Aorta (tissue), 5 donors: ENCODE results near the gene SGCA. TPM values are rescaled to one million over a fixed set of nuclear protein-coding genes. Genes with fewer than 3 reads are reported as not detected.

ENCODE experiments used
- ATAC-seq: fragments of 200-7000 bp; cut with Tn5 transposase; one replicate; pipeline ENCODE4 v1.9.1; 2022; ENCODE audit warnings: moderate library complexity; ENCODE audit not compliant: low FRiP score
- DNase-seq, 2 donors: peaks; one replicate each; pipeline ENCODE4 v3.0.0-alpha.2; 2020
- H3K27ac ChIP-seq, 2 donors: one replicate each; pipeline ENCODE4 v1.5.1; 2013; ENCODE audit warnings: low read length in 2 of 2, mild to moderate bottlenecking in 2 of 2, moderate library complexity in 2 of 2, control low read depth in 1 of 2, inconsistent platforms in 1 of 2, low read depth in 1 of 2
- H3K27me3 ChIP-seq, 2 donors: one replicate each; pipeline ENCODE4 v1.6.1; 2013; ENCODE audit warnings: control low read depth in 1 of 2, low read length in 1 of 2, mild to moderate bottlenecking in 1 of 2, moderate library complexity in 1 of 2; ENCODE audit not compliant: insufficient read depth in 2 of 2, control insufficient read depth in 1 of 2
- H3K36me3 ChIP-seq, 2 donors: one replicate each; pipeline ENCODE4 v1.6.1; 2013; ENCODE audit warnings: control low read depth in 1 of 2, low read length in 1 of 2, mild to moderate bottlenecking in 1 of 2; ENCODE audit not compliant: insufficient read depth in 2 of 2, control insufficient read depth in 1 of 2
- H3K4me1 ChIP-seq, 2 donors: one replicate each; pipeline ENCODE4 v1.6.1; 2013; ENCODE audit warnings: low read length in 2 of 2, control low read depth in 1 of 2, mild to moderate bottlenecking in 1 of 2, moderate library complexity in 1 of 2; ENCODE audit not compliant: insufficient read depth in 2 of 2, control insufficient read depth in 1 of 2
- H3K4me3 ChIP-seq, 2 donors: one replicate each; pipeline ENCODE4 v1.5.1; 2013; ENCODE audit warnings: low read length in 2 of 2, control low read depth in 1 of 2, mild to moderate bottlenecking in 1 of 2
- H3K9me3 ChIP-seq: one replicate; pipeline ENCODE4 v1.6.1; 2013; ENCODE audit warnings: mild to moderate bottlenecking, low read length; ENCODE audit not compliant: control insufficient read depth
- WGBS, 2 donors: extraction: QIAGEN DNeasy Blood & Tissue Kit; methylation state at CpG; one replicate each; pipeline ENCODE4 v1.1.7; 2013; 5-methylcytosine and 5-hydroxymethylcytosine counted together
- intact Hi-C, 2 donors: fragments of 100-400 bp; cut with DNase I; formaldehyde crosslinking; loops; one replicate each; pipeline versions ENCODE4 v1.14.2 to v1.15.0; 2022
- polyA plus RNA-seq, 2 donors: library from polyadenylated mRNA; stranded (reverse); fragments of 200-250 nt; gene quantifications; one replicate each; pipeline ENCODE4 v1.2.3, GENCODE V29; 2013
- total RNA-seq, 2 donors: library from RNA; stranded (reverse); fragmentation: NEBNext Ultra II Directional; extraction: Animal tissue kit (Norgen Biotek cat#: 25700); gene quantifications; one replicate each; pipeline ENCODE4 v1.2.1, GENCODE V29; 2021
- donor health status: healthy with polysubstance abuse.
- donor health status: Bipolar disorder and iron deficiency.
- donor health status: DM: no; HTN: no; CAD: no.
- donor health status: DM: no; HTN: no; CAD: no.
- donor health status: DM: yes; HTN: yes; CAD: no.

SGCA gene
- total and polyA plus RNA-seq, 4 donors, result 86.4 to 198 (median 92.2) TPM

DNA sequence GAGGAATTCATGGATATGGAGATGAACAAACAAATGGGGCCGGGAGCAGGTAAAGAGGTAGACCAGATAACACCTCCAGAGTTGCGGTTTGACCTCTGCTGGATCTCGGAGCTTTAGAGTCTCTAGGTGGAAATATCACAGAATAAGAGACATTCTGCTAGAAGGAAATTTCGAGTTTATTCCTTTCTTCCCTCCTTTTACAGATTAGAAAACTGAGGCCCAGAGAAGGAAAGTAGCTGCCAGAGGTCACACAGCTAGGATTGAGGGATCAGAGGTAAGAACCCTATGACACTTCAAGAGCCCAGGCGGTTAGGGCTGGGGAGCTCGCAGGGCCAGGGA lies 43.3 kb downstream of the SGCA start:
- Histone ChIP-seq H3K4me3 (no peak overlapping the region), H3K4me1 (peaks cover 3 to 5% of the 10 kb centered on the region in 2 donors), H3K36me3 (no peaks in the 10 kb centered on the region), H3K27me3 (no peaks in the 10 kb centered on the region), H3K9me3 (no peaks in the 10 kb centered on the region), H3K27ac (peak overlapping the region in 1 of 2 donors; percentile 75)
- intact Hi-C loops, result no loop called here
- ATAC-seq (no peak), DNase-seq (peak in 1 of 2 donors; percentile 9)
- 81 to 86% methylated on average over 6 of the region's 6 CpGs for WGBS, 2 donors

DNA sequence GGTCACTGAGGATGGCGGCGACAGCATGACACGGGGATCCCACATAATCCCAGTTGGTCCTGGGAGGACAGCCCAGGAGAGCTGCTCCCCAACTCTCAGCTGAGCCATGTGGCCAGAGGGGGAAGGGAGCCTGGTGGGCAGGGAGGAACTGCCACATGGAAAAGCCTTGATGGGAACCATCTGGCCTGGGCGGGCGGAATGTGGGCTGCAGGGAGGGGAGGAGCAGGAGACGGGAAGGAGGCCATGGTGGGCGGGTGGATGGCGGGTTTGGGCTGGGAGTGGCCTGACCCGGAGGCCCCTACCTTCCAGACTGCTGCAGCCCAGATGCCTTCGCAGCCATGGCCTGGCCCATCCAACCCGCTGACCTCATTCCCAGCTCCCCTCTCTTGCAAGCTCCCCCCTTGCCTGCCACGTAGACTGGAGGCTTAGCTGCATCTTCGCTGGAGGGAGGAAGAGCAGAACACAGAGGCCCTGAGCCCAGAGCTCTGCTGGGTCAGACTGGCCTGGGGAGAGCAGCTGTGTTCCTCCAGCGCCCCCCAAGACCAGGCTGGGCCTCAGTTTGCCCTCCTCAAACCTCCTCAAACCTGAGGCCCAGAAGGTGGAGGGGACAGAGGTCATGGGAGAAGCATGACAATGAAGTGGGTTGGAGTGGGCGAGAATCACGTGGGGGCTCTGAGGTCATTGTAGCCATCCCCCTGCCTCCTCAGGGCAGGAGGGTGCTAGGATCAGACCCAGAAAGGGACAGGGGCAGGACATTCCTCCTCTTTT lies 43.9 kb downstream of the SGCA start:
- DNase-seq (peak; percentile 96), ATAC-seq (peak; percentile 91)
- Histone ChIP-seq H3K4me1 (peaks cover 3 to 5% of the 10 kb centered on the region in 2 donors), H3K27me3 (no peaks in the 10 kb centered on the region), H3K36me3 (no peaks in the 10 kb centered on the region), H3K4me3 (no peak overlapping the region), H3K9me3 (no peaks in the 10 kb centered on the region), H3K27ac (peak overlapping the region; percentile 83 to 98)
- 12 to 14% methylated on average over 15 to 16 of the region's 16 CpGs for WGBS, 2 donors
- intact Hi-C loops, result no loop called here

DNA sequence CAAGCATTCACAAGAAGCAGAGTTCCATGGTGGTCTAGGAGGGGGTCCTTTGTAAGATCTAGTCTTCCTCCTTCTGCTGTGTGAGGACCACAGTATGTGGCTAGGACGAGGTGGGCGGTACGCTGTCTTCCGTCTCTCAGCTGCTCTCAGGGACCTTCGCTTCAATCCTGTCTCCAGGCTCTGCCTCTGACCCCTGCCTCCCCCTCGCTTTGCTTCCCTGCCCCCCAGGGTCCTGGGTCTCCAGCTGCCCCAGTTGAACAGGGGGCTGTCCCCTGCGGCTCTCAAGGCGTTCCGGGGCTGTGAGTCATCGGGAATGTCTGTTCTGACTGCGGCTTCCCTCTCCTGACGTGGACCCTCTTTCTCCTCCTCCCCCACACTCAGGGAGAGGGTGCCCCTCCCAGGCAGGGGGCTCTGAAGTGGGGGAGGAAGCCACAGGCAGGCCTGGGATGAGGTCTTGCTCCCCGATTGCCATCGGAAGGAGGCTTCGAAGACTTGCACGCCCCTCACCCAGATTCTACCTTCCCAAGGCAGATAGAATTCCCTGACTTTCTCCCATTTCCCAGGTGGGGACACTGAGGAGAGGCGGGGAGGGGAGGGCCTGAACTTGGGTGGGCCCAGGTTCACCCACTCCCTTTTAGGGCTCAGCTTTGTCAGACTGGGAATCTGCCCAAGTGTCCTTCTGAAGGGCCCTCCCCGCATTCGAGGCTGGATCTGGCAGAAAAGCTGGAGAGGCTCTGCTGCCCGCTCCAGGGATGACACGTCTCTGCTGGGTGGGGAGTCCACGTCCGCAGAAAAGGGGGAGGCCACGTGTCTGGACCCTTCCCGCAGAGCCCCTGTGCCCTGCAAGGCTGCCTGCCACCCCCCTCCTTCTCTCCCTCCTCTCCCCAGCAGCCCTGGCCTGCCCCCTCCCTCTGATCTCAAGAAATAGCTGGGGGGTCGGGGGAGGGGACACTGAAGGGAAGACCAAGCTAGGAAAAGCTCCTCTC lies 44.7 kb downstream of the SGCA start:
- WGBS, 2 donors, result 7 to 10% methylated on average over 25 to 26 of the region's 26 CpGs
- Histone ChIP-seq H3K4me1 (peaks cover 3 to 5% of the 10 kb centered on the region in 2 donors), H3K27me3 (no peaks in the 10 kb centered on the region), H3K9me3 (no peaks in the 10 kb centered on the region), H3K4me3 (no peak overlapping the region), H3K36me3 (no peaks in the 10 kb centered on the region), H3K27ac (peak overlapping the region; percentile 83 to 98)
- peak; percentile 84 for ATAC-seq
- peak; percentile 93 to 95 for DNase-seq
- intact Hi-C loops, result no loop called here

DNA sequence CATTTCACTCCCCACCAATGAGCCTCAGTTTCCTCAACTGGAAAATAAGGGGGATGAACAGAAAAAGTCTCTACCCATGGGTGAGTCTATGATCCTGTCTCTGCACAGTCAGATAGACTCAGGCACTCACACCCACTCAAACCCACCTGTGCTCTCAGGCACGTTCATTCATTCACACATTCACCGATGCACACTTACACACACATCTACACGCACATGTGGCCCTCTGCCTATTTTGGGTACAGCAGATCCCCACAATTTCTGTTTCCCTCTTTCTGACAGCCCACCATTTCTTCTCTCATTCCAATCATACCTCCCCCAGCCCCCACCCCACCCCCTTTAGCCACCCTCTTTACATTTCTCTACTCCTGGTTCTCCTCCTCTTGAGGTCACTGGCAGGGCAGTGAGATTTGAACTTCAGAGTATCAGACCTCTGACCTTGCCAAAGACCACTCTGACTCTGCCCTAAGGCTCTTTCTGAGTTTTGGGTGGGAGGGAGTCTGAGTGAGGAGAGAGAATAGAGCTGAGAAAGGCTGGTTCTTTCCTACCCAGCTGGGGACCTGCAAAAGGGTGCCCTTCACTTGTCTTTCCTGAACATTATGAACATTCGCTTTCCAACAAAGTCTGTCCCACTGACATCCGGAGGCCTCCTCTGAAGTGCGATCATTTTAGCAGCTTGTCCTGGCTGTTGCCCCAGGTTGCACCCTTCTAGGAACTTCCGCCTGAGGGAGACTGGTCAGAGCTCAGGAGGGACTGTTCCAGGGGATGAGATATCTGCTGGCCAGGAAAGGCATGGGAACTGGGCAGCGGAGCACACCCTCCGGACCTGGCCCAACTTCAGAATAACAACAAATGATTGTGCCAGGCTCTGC lies 45.7 kb downstream of the SGCA start:
- WGBS, 2 donors, result 17 to 22% methylated on average over 9 of the region's 9 CpGs

DNA sequence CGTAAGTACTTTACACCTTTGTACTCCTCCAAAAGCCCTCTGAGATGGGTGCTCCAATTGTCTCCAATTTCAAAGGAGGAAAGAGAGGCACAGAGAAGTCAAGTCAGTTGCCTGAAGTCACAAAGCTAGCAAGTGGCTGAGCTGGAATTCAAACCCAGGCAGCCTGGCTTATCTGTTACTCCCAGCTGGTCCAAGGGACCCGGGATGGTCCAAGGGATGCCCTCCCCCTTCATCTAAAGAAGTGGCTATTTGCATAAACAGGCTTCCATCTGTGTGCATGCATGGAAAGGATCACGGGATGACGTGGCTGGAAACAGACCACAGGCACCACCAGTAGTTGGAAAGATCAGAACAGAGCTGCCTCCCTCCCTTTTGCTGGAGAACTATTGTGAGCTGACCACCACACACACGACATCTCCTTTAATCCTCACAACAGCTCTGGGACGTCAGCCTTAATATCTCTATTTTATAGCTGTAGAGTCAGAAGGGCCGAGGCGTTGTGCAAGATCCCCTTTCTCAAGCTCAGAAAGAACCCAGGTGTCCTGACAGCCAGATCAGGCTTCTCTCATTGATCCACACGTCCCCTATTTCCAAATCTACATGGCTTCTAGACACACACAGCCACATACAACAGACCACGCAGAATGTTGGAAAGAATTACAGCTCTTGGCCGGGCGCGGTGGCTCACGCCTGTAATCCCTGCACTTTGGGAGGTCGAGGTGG lies 46.5 kb downstream of the SGCA start:
- intact Hi-C loops, result no loop called here
- H3K27ac ChIP-seq, result peak overlapping the region in 1 of 2 donors; percentile 8
- H3K9me3 ChIP-seq, result no peaks in the 10 kb centered on the region
- H3K4me1 ChIP-seq, result peaks cover 3 to 5% of the 10 kb centered on the region in 2 donors
- H3K27me3 ChIP-seq, result no peaks in the 10 kb centered on the region
- ATAC-seq (no peak), DNase-seq (peak in 1 of 2 donors; percentile 60)
- 57 to 59% methylated on average over 15 of the region's 15 CpGs for whole genome bisulfite sequencing, 2 donors
- no peaks in the 10 kb centered on the region for H3K36me3 ChIP-seq
- no peak overlapping the region for H3K4me3 ChIP-seq

More for the DNA sequence above, 45.7 kb downstream of the SGCA start:
- ATAC-seq (no peak), DNase-seq (peak in 1 of 2 donors; percentile 67)
- intact Hi-C loops, result no loop called here
- no peak overlapping the region for H3K4me3 ChIP-seq
- peak overlapping the region in 1 of 2 donors; percentile 98 for H3K27ac ChIP-seq
- no peaks in the 10 kb centered on the region for H3K36me3 ChIP-seq
- no peaks in the 10 kb centered on the region for H3K9me3 ChIP-seq
- H3K4me1 ChIP-seq, result peaks cover 3 to 5% of the 10 kb centered on the region in 2 donors
- no peaks in the 10 kb centered on the region for H3K27me3 ChIP-seq

DNA sequence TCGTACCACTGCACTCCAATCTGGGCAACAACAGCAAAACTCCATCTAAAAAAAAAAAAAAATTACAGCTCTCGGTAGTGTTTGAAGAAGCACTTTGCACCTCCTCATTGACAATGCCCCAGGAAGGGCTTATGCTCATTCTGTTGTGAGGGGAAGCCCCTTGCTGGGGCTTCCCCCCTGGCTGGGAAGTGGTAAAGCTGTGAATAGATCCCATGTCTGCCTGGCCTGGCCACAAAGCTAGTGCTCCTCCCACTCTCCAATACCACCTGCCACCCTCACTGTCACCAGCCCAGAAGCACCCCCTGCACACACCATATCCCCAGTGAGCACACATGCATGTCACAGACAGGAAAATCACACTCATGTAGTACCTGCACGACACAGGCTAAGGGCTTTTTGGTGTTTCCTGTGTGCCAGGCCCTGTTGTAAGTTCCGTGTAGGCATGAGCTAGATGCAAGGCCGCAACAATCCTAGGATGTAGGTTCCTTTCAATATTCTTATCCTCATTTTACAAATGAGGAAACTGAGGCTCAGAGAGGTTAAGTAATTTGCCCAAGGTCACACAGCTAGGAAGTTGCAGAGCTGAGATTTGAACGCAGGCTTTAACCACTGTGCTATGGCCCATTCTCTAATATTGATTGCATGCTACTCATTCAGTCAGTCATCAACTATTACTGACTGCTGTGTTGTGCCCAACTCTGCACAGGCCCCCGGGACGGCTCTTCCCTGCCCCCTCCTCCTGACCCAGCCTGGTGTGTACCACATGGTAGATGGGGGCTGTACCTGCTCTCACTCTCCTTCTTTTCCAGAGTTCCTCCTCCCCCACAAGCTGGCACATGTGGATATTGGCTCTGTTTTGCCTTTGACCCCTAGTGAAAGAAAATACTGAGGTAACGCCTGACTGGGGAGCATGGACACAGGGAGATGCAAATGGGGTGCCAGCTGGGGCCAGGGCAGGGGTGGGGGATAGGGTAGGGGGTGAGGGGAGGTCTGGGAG lies 47.5 kb downstream of the SGCA start:
- Histone ChIP-seq H3K4me3 (no peak overlapping the region), H3K27me3 (no peaks in the 10 kb centered on the region), H3K9me3 (no peaks in the 10 kb centered on the region), H3K27ac (no peak overlapping the region), H3K36me3 (no peaks in the 10 kb centered on the region), H3K4me1 (peaks cover 3 to 5% of the 10 kb centered on the region in 2 donors)
- DNase-seq (no peak), ATAC-seq (no peak)
- WGBS, 2 donors, result 52 to 57% methylated on average over 9 of the region's 9 CpGs
- intact Hi-C loops, result no loop called here

DNA sequence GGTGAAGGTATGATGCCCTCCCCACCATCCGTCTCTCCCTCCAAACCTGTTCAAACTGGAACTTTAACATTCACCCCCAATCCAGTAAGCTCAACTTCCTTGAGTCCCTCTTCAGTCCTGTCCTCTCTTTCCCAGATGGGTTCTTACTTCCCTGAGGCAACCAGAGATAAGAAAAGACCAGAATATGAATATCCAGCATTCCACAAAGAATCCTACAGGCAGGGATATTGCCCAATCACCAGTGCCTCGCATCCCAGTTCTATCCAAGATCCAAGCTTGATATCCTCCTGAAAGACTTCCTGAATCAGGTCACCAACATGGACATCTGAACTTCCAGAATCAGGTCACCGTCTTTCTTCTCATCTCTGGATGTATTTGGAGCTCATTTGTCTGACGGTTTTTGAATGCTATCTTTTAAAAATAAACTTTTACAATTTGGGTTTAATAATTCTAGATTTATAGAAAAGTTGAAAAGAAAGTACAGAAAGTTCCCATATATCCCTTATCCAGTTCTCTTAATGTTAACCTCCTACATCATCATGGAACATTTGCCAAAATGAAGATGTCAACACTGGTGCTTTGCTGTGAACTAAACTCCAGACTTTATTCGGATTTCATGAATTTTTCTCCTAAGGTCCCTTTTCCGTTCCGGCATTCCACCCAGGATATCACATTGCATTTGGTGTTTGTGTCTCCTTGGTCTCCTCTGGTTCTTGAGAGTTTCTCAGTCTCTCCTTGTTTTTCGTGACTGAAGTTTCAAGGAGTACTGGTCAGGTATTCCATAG lies 49.4 kb downstream of the SGCA start:
- intact Hi-C loops, result no loop called here
- Histone ChIP-seq H3K27me3 (no peaks in the 10 kb centered on the region), H3K36me3 (no peaks in the 10 kb centered on the region), H3K27ac (peak overlapping the region in 1 of 2 donors; percentile 33), H3K4me1 (peaks cover 6 to 9% of the 10 kb centered on the region in 2 donors), H3K4me3 (no peak overlapping the region), H3K9me3 (no peaks in the 10 kb centered on the region)
- no peak for ATAC-seq
- DNase-seq, result no peak
- 37 to 38% methylated on average over 8 of the region's 8 CpGs for WGBS, 2 donors
